Ishikawa (cell line): ENCODE measurements around the gene NKAIN2.

ENCODE experiments used
- CEBPB ChIP-seq: IDR thresholded peaks from 2 replicates; pipeline ENCODE4 v1.6.1; 2012
- CREB1 ChIP-seq: IDR thresholded peaks from 2 replicates; pipeline ENCODE4 v1.6.1; 2012; ENCODE audit warnings: low read depth
- EGR1 ChIP-seq: IDR thresholded peaks from 2 replicates; pipeline ENCODE4 v1.6.1; 2012
- EP300 ChIP-seq: IDR thresholded peaks from 2 replicates; pipeline ENCODE4 v1.6.1; 2012; ENCODE audit warnings: borderline replicate concordance
- FOXM1 ChIP-seq: IDR thresholded peaks from 2 replicates; pipeline ENCODE4 v1.6.1; 2012; ENCODE audit warnings: low read depth, borderline replicate concordance
- MAX ChIP-seq: IDR thresholded peaks from 2 replicates; pipeline ENCODE4 v1.6.1; 2012
- NFIC ChIP-seq: IDR thresholded peaks from 2 replicates; pipeline ENCODE4 v1.6.1; 2012
- RAD21 ChIP-seq: IDR thresholded peaks from 2 replicates; pipeline ENCODE4 v1.6.1; 2012; ENCODE audit warnings: low read depth
- REST ChIP-seq: IDR thresholded peaks from 2 replicates; pipeline ENCODE4 v1.6.1; 2012; ENCODE audit warnings: low read depth, mild to moderate bottlenecking
- TAF1 ChIP-seq: IDR thresholded peaks from 2 replicates; pipeline ENCODE4 v1.6.1; 2012; ENCODE audit warnings: low read depth, mild to moderate bottlenecking
- TCF12 ChIP-seq: IDR thresholded peaks from 2 replicates; pipeline ENCODE4 v1.6.1; 2012; ENCODE audit warnings: low read depth
- TEAD4 ChIP-seq: IDR thresholded peaks from 2 replicates; pipeline ENCODE4 v1.6.1; 2012
- USF1 ChIP-seq: IDR thresholded peaks from 2 replicates; pipeline ENCODE4 v1.6.1; 2012
- YY1 ChIP-seq: IDR thresholded peaks from 2 replicates; pipeline ENCODE4 v1.6.1; 2012; ENCODE audit warnings: low read depth
- ZBTB7A ChIP-seq: IDR thresholded peaks from 2 replicates; pipeline ENCODE4 v1.6.1; 2012; ENCODE audit warnings: low read depth

The NKAIN2 gene

DNA sequence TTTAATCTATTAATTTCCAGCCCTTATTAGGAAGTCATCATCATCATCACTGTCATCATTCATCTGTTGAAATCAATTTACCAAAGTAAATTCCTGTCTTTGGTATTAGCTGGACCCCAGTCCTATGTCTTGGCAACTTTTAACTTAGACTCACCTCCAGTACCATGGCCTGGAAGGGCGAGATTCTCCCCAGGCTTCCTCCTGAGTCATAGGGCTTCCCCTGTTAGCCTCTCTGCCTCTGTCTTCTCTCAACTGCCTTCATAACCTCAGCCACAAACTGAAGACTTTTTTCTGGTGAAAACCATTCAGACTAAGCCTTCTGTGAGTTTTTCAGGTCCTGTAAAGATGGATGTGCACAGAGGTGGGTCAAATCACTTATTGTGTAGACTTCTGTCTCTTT, 95.0 kb downstream of the NKAIN2 start:
- no peak for TF ChIP-seq ZBTB7A

DNA sequence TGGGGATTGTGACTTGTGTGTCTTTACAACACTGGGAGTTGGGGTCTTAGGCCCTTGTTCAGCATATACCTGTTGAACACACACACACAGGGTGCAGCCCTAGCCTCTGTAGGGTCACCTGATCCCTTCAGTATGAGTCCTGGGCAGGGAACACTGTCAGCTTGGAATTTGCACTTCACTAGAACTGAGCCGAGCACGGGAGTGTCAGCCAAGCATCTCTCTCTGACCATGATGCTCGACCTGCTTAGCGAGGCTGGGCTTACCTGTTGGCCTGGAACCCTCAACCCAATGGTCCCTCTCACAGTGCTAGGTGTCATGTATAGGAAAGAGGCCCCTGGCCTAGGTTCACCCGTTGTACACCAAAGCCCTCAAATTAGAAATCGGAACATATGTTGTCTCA, 96.1 kb downstream of the NKAIN2 start:
- TF ChIP-seq FOXM1 (no peak), TAF1 (no peak), RAD21 (no peak), REST (no peak), NFIC (no peak), CEBPB (no peak), YY1 (no peak), MAX (no peak), USF1 (no peak), EP300 (no peak), CREB1 (no peak), TEAD4 (no peak), ZBTB7A (no peak), EGR1 (no peak)

- TF ChIP-seq TCF12 (no peak), CREB1 (no peak), MAX (no peak), ZBTB7A (no peak), USF1 (no peak), EP300 (no peak), TAF1 (no peak), EGR1 (no peak), TEAD4 (no peak), FOXM1 (no peak), YY1 (no peak), NFIC (no peak), REST (no peak), CEBPB (no peak), RAD21 (no peak)
Observed at GRCh38 chr6:123901436-123901835, 97.8 kb downstream of the NKAIN2 start.

- TF ChIP-seq FOXM1 (no peak), EP300 (no peak), EGR1 (no peak), RAD21 (no peak), USF1 (no peak), TCF12 (no peak), CEBPB (no peak), CREB1 (no peak), TEAD4 (no peak), MAX (no peak), YY1 (no peak), ZBTB7A (no peak), TAF1 (no peak)
Observed at GRCh38 chr6:123902738-123903313, 99.2 kb downstream of the NKAIN2 start.

- TF ChIP-seq EGR1 (no peak), FOXM1 (no peak), YY1 (no peak), TAF1 (no peak), EP300 (no peak), REST (no peak), TCF12 (no peak), USF1 (no peak), CEBPB (no peak), ZBTB7A (no peak), MAX (no peak), CREB1 (no peak), RAD21 (no peak)
Observed at GRCh38 chr6:123904228-123904627, 100.6 kb downstream of the NKAIN2 start.
